C4-2B (cell line): ENCODE results near the gene BANK1.

Experiments
- H3K27ac ChIP-seq: fragments of 450-650 bp; 2 replicates; pipeline ENCODE4 v1.5.1; 2017
- CTCF ChIP-seq: fragments of 450-650 bp; conservative IDR thresholded peaks from 2 replicates; pipeline ENCODE4 v1.5.1; 2017; ENCODE audit warnings: mild to moderate bottlenecking
- ZFX ChIP-seq: fragments of 450-650 bp; IDR thresholded peaks from 2 replicates; pipeline ENCODE4 v1.6.1; 2017

The BANK1 gene

GRCh38 chr4:102076622-102077021, 286.1 kb downstream of the BANK1 start:
- no peak for TF ChIP-seq CTCF
- no peak for TF ChIP-seq ZFX
- H3K27ac ChIP-seq = no peak overlapping the region

GRCh38 chr4:102080184-102080583, 289.7 kb downstream of the BANK1 start:
- no peak overlapping the region for H3K27ac ChIP-seq
- TF ChIP-seq CTCF (no peak), ZFX (no peak)

DNA sequence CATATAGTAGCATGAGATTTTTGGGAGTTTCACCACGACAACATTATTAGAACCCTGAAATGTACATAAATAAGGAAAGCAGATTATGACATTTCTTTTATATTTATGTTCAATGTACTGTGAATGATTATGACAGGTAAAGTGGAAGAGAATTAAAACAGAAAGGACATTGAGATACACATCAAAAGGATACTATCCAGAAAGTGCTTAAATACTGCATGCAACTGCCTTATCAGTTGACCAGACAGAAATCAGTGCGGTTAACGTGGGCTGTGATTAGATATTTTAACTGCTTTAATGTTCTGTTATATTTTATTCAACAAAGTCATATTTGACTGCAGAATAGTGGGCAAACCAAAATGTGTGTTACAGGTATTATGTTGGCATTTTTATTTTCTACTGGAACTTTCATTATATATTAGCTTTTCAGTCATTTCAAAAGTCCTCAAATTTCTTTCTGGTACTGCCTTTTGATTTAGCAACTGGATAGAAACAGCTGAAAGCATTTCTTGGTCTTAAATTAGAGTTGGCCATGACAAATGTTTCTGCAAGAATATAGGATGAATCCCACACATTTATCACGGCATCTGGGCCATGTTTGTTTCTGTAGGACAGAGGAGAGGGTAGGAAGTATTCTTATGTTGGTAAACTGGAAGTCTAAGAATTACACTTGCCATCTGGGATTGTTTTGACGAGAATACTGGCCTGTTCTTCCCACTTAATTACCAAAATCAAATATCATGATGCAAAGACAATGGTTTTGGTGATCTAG, 299.5 kb downstream of the BANK1 start:
- TF ChIP-seq CTCF = no peak
- no peak for TF ChIP-seq ZFX
- no peak overlapping the region for H3K27ac ChIP-seq

DNA sequence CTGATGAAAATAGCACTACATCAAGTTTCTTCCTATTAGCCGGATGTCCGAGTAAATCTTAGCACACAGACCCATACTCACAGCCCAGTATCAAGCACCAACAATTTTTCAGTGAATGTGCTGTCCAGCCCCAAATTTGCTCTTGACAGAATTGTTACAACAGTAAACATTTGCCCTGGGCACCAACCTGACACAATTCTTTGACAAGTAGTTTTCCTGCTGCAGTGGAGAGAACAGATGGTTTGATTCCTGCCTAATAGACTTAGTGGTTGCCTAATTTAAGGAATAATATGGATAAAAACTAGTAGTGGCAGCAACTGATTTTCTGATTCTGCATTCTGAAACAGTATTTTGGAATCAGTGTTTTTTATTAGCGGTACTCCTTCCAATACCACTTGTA, 301.1 kb downstream of the BANK1 start:
- TF ChIP-seq CTCF = no peak
- H3K27ac ChIP-seq = no peak overlapping the region

- TF ChIP-seq CTCF (no peak), ZFX (no peak)
Observed at GRCh38 chr4:102094481-102094880, 304.0 kb downstream of the BANK1 start.

DNA sequence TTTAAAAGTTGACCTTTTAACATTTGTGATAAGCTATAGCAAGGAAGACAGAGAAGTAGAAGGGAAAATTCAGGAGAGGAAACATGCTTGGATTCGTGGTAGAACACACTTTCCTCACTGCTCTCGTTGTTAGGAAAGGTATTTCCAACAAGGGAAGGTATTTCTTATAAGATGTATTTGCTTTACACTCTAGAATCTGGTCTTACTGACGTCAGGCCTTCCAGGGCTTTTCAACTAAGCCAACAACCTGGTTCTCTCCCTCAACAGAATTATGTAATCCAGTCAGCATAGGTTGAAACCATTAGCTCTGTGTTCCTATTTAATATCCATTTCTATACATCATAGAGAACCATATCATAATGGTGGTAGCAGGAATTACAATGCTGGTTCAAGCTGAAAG, 312.8 kb downstream of the BANK1 start:
- no peak for TF ChIP-seq ZFX
- no peak for TF ChIP-seq CTCF
- H3K27ac ChIP-seq = no peak overlapping the region

More at GRCh38 chr4:102094481-102094880, 304.0 kb downstream of the BANK1 start:
- no peak overlapping the region for H3K27ac ChIP-seq

DNA sequence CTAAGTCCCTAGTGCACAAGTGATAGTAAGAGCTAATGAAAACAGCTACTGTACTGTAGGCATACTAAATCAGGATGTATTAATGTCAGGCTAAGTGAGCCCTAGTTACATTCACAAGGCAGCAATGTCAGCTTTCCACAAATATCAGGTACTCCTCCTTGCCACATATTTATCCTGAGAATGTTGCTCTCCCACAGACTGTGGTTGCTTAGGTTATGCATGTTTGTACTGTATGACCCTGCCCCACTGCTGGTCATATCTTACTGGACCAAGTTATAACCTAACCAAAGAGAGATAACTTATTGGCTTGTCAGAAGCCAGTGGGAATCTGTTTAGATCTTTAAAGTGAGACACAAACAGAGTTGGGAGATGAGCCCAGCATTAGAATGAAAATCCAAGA, 313.7 kb downstream of the BANK1 start:
- no peak overlapping the region for H3K27ac ChIP-seq
- TF ChIP-seq CTCF = no peak
